HG03064 (cell line): ENCODE measurements around the gene AMPH.

Experiments used
- ATAC-seq: cut with Tn5 transposase; IDR thresholded peaks from one replicate; pipeline ENCODE4 v1.9.1; 2021; ENCODE audit warnings: low read depth; ENCODE audit not compliant: unreplicated experiment

The AMPH gene

DNA sequence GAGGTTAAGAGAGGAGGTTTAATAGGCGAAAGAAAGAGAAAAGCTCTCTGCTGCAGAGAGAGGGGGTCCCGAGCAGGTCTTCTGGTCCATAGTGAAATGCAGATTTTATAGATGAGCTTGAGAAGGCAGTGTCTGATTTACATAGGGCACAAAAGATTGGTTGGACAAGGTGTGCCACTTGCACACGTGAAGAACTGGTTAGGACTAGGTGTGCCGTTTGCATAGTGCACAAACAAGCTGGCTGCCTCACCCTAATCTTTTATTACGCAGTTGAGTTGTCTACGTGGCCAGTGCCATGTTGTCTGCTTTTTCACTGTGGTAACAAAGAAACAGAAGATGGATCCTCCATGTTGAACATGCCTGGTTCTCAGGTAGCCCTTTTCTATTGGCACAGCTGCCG, 82.6 kb downstream of the AMPH start:
- no peak for ATAC-seq

DNA sequence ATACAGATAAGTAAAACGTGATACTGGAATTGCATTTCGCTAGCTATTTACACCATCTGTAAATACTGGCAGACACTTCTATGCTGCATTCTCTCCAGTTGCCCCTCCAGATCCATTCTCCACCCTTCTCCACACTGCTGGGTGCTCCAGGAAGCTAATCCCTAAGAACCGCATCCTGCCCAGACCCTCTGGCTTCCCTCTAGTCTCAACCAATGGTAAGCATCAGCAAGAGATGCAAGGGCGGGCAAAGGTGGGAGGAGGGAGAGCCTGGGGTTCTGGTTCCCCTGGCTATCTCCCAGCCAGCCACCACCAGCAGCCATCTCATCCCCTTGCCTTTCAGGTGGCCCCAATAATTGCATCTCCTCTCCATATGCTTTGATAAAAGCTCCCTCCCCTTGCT, 84.4 kb downstream of the AMPH start:
- ATAC-seq, result no peak

DNA sequence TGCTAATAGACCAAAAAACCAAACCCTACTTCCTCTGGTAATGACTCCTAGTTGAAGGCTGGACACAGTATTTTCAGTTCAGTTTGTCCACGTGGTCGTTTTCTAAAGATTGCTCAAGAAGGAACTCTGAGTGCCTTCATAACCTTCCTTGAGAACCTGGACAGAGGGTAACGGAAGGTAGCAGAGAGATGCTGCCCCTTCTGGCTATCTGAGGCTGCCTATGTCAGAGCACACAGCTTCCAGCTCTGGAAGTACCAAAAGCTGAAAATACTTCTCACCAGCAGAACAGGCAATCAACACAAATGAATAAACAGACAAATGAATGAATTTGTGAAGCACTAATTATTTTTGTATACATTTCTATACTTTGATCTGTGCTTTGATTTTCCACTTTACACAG, 85.2 kb downstream of the AMPH start:
- ATAC-seq, result no peak

DNA sequence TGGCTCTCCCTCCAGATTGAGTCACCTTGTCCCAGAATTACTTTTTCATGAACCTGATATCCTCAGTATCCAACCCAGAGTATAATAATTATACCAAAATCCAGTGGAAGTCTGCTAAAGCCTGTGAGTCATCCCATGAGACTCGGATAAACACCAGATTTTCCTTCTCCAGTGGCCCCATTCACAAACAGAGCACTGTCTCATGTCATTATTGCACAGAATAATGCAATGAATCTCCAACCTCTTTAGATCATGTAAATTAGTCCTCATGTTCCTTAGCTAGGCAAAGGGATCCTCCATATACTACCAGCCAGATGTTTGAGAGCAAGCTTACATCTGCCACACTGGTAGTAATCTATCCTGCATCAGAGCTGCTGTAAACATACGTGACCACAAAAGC, 89.0 kb downstream of the AMPH start:
- no peak for ATAC-seq

DNA sequence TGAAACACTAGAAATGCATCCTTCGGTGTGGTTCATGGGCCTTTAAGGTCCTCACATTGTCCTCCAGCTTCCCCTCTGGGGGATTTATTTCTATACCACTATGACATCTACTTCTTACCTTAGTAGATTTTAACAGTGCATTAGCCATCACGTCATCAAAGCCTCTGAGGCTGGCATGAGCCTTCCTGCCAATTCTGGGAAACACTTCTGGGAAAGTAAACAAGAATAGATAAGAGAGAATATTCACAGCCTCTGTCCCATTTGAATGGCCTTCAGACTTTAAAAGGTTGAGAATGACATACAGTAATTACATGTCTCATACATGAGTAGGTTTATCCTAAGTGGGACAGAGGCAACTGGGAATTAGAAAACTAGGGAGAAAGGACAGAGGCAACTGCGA, 89.7 kb downstream of the AMPH start:
- ATAC-seq, result no peak

DNA sequence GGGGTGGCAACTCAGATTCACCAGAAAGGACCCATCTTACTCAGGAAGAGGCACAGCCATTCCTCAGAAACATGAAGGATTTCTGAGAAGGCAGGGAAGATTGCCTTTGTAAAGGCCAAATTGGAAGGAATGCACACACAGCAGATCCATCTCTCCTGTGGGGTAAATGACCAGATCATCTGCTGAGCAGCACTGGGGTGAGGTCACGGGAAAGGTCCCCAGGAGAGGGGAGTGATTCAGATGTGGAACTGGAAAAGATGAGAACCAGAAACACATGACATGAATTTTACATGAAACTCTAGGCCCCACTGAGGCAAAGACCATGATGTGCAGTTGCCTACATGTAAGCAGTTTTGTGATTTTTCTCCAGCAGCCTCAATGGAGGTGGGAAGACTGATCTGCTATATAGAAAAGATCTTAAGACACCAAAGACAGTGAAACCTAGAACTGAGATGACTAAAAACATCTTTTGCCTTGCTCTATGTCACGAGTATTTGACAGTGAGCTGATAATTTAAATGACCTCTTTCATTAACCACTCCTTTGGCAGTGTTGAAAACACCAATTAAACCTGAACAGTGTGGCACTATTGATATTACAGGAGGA, 91.6 kb downstream of the AMPH start:
- no peak for ATAC-seq

DNA sequence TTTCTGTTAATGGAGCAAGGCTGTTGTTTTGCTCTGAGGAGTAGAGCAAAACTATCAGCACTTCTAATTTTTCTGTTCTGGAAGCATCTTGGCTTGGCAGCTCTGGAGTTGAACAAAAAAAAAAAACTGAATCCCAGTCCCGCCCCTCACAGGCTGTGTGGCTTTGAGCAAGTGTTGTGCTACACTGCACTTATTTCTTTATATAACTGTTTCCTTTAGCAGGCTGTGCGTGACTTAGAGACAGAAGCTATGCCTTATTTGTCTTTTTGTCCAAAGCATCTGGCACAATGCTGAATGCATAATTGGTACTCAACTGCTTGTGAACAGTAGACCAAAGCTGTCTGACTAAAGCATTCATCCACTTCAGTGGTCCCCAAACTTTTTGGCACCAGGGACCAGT, 96.1 kb downstream of the AMPH start:
- no peak for ATAC-seq

DNA sequence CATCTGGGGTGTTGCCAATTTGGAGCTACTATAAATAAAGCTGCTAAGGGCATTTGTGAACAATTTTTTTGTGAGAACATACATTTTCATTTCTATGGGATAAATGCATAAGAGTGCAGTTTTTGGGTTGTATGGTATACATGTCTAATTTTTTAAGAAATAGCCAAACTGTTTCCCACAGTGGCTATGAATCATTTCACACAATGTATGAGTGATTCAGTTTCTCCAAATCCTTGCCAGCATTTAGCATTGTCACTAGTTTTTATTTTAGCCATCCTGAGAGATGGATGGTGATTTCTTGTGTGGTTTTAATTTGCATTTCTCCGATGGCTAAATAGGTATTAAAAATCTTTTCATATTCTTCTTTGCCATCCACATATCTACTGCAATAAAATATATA, 105.3 kb downstream of the AMPH start:
- ATAC-seq, result no peak

DNA sequence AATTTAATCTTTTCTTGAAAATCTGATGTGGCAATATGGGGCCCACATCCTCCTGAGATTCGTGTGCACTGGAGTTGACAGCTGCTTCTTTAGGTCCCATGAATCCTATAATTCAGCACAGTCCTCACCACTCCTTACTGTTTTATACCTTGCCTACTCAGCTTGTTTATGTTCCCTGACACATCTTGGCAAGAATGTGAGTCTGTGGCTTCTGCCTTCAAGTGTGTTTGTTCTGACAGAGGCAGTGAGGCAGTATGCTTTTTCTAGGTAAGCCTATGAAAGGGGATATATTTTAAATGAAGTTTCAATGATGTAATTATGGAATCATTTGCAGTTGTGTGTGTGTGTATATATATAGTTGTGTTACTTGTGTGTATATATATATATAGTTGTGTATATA, 106.4 kb downstream of the AMPH start:
- ATAC-seq, result no peak

DNA sequence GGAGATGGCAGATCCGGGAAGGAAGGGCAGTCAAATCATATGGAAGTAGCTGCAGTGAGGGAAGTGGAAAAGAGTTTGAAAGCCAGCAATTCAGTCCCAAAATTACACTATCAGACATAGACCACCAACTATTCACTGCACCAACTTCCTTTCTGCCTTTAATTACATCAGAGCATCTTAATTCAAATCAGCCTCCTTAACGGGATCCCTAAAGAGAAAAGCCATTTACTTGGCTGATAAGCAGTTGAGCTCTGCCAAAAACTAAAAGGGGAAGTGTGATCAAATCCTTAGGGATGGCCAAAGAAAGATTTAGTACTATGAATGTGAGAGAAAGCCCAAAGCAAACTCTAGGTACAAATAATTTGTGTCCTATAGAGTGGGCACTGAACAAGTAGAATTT, 110.4 kb downstream of the AMPH start:
- no peak for ATAC-seq

DNA sequence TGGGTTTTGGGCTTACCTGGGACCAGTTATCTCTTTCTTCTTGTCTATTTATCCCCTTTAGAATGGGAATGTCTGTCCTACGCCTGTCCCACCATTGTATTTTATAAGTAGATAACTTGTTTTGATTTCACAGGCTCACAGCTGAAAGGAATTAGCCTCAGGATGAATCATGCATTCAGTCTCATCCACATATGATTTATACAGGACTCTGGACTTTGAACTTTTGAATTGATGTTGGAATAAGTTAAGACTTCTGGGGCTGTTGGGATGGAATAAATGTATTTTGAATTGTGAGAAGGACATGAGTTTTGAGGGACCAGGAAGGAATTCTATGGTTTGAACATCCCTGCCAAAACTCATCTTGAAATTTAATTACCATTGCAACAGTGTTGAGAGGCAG, 112.6 kb downstream of the AMPH start:
- no peak for ATAC-seq

DNA sequence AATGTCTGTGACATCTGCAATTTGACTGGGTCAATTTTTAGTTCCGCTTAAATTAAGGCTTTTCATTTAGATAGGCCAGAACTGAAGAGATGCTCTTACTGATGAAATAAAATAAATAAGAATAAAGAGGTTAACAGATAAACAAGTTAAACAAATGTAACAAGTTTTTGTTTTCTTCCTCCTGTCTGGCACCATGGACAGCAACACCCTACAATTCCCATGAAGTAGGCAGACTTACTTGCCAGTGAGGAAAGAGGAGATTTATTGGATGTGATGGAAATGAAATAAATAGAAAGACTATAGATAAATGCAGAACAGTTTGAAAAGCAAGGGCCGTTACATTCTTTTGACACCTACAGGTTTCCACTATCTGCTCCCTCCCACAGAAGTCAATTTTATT, 118.5 kb downstream of the AMPH start:
- ATAC-seq, result no peak

DNA sequence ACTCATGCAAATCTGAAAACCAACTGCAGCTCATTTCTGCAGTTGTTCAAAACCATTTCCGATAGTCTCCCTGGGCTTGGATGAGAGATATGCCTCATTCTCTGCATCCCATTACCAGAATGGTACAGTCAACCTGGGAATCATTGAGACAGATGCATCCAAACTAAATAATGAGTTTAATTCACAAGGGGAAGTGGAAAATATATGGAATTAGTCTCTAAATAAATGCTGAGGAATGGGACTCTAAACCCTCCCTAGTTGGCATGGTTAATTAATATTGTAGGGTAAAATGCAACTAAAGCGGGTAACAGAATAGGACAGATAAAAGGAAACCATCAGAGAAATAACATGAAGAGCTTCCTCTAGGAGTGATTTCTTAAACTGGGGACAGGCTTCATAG, 118.9 kb downstream of the AMPH start:
- ATAC-seq, result no peak

DNA sequence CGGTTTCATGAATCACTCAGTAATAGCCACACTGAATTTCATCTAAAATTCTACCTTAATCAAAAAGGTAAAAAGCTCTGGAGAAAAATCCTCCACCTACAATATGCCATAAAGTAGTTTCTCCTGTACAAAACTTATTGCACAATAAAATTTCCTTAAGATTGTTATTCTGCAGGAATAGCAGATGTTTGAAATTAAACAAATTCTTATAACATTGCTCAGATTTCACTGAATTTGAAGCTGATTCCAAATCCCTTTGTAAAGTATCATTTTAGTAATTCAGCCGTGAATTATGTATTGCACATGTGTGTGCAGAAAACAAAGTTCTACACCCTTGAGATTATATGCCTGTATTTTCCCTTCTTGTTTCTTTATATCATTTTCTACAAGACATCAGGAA, 123.8 kb downstream of the AMPH start:
- no peak for ATAC-seq

DNA sequence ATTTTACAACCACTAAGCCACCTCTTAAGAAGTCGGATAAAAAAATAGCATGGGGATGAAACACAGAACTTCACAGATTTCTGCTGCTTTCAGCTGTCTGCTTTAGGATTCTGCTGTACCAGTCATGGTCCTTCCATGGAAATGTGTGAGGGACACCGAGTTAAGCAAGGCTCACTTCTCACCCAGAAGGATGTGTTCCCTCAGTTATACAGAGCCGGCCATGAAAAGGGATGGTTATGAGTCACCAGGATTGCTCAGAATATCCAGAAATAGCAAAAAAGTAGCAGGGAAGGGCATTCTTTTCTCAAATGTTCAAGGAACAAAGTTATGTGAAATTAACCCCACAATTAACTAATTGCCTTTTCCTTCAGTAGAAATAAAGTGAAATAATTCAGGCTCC, 124.4 kb downstream of the AMPH start:
- no peak for ATAC-seq

DNA sequence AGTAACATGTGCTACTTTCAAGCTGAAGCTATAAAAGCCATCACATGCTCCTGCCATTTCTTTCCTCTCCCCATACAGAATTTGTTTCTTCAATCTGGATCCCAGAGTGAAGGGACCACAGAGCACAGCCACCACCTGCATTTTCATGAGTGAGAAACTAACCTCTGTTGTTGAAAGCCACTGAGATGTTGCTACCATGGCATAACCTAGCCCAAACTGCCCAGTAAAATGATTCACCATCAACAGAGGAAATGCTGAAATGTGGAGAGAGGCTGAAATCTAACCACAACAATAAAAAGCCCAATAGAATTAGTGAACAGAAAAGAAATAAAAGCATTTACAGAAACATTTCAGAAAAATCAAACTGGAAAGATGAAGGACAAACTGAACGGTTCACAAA, 125.2 kb downstream of the AMPH start:
- no peak for ATAC-seq

DNA sequence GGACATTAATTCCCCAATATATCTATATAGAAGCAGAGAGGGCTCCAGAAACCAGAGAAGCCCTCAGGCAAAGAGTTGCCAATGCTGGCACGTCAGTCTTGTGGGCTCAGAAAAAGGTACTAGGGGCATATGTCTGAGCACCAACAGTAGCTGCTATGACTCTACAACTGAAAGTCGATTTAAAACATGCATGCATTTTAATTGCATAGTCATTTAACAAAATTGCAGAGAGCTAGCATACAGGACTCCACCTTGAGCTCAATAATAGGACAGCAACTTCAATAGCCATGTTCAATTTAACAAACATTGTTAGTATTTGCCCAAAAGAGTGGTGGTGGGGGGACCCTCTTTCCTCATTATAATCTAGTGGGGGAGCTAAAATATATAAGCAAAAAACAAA, 126.5 kb downstream of the AMPH start:
- ATAC-seq, result no peak

DNA sequence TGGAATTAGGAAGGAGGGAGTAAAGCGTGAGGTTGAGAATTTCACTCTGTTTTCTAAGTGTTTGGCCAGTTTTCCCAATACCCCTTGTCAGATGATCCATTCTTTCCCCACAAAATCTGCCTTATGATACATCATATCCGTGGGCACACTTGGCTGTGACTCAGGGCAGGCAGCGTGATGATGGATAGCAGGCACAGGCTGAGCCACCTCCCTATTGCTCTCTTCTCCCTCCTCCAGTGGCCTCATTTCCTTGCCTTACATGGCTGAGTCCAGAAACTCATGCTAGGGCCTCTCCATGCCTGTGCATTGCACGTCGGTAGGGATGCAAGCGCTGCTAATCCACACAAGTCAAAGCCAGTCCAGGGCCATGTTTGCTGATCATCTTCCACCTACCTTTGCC, 128.3 kb downstream of the AMPH start:
- ATAC-seq, result no peak

DNA sequence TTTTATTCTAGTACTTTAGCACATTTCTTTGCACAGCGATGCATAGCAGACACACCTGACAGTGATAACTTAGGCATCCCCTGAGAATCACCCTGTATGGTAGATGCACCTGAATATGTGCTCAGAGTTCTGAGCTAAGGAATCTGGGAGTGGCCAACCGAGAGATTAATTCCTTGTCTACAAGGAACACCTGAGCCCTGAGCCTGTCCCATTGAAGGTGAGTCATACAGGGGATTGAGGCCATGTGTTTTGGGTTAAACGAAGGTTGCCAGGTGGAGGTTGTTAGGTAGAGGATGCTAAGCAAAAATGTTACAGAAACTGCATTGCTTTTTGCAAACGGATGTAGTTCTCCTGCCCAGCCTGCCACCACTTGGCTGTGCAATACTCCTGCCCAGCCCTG, 128.9 kb downstream of the AMPH start:
- ATAC-seq, result no peak

DNA sequence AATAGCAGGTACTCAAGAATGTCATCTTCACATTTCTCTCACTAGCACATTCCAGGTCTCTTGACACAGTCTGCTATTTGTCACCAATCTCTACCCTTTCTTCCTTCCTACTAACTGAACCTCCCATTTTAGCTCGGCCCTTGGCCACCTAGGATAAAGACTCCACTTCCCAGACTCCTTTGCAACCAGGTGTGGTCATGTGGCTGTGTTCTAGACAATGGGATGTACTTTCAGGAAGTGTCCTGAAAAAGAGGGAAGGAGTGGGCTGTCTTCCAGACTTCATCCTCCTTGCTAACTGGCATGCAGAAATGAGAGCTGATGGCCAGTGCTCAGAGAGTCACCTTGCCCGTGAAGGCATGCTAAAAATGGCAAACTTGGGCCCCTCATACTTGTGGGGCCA, 139.2 kb downstream of the AMPH start:
- ATAC-seq, result no peak

DNA sequence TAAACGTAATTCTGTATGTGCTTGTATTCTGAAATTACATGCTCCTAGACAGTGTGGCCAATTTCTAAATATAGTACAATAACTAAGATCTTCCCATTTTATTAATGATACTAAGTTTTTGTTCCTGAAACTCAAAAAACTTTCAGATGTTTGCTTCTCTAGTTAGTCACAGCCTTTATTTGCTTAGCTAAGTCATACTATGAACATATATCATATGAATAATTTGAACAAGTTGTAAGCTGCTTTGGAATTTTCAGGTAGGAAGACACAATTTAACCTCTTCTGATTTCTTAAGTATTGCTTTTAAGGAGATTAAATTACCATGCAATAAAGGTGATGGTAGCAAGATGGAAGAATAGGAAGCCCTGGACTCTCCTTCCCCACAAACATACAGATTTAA, 148.7 kb downstream of the AMPH start:
- ATAC-seq, result no peak

DNA sequence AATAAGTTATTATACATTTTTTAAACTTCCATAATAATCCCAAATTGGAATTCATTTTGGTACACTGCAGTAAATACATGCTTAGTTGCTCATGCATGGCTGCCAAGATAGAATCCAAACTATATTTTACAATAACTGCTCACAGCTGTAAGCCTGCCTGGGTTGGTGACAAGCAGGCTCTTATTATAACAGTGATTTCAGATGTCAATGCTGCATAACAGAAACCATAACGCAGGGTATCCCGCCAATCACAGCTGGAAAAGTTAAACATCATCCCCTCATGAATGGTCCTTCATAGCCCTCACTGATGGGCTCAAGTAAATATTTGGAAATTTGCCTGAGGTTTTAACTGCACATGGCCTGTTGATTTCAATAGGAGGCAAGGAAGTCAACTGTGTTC, 149.8 kb downstream of the AMPH start:
- no peak for ATAC-seq

DNA sequence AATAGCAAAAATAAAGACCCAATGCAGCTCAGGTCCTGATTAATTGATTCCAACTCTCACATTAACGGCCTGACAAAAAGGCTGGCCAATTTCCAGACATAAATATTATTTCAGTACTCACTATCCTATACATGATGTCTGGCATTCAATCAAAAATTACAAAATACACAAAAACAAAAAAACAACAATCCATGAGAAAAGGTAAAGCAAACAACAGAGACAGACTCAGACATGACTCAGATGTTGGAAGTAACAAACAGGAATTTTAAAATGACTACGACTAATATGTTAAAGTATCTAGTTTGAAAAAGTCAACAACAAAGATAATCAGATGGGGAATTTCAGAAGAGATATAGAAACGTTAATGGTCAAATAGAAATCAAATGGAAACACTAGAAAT, 152.8 kb downstream of the AMPH start:
- no peak for ATAC-seq
